ENCODE measurements around the gene TMCO1.

- TF ChIP-seq EZH2 (IDR thresholded peaks at IDR 0.05) (no peak), FOXP2 (optimal IDR thresholded peaks at IDR 0.05; ENCODE audit: control extremely low read depth, extremely low read length, insufficient read depth) (no peak)
Measured at GRCh38 chr1:165680303-165680702, 88.4 kb downstream of the TMCO1 start.

Data from SK-N-MC (cell line).